ENCODE data around the gene CCDC190.

- no peak for TF ChIP-seq CTCF (IDR thresholded peaks at IDR 0.05 in 2 of 3, conservative IDR thresholded peaks at IDR 0.05 in 1 of 3; ENCODE audit: insufficient read depth in 2 of 3, low read depth in 1 of 3, low read length in 3 of 3)
- no peak for TF ChIP-seq MAFK (IDR thresholded peaks at IDR 0.05; ENCODE audit: low read length)
- TF ChIP-seq ILK (tag; IDR thresholded peaks at IDR 0.05; ENCODE audit: borderline replicate concordance, low read depth): no peak
- no peak for TF ChIP-seq PATZ1 (CRISPR knock-in tag; IDR thresholded peaks at IDR 0.05; ENCODE audit: borderline replicate concordance)
- TF ChIP-seq ZNF699 (CRISPR knock-in tag; IDR thresholded peaks at IDR 0.05; ENCODE audit: insufficient replicate concordance): no peak
- no peak for TF ChIP-seq ZNF274 (IDR thresholded peaks at IDR 0.05; ENCODE audit: borderline replicate concordance, low read depth, low read length)
- TF ChIP-seq REST (IDR thresholded peaks at IDR 0.05; ENCODE audit: borderline replicate concordance): no peak
- no peak for TF ChIP-seq REST (CRISPR knock-in tag; IDR thresholded peaks at IDR 0.05; ENCODE audit: low read depth)
- TF ChIP-seq HNRNPK (IDR thresholded peaks at IDR 0.05; ENCODE audit: low read depth, low read length, poor library complexity, severe bottlenecking): no peak
- TF ChIP-seq NFXL1 (CRISPR knock-in tag; IDR thresholded peaks at IDR 0.05): no peak
- TF ChIP-seq ZBTB43 (CRISPR knock-in tag; IDR thresholded peaks at IDR 0.05): no peak
- TF ChIP-seq NFE2 (IDR thresholded peaks at IDR 0.05; ENCODE audit: low read depth): no peak
- TF ChIP-seq HOXB6 (CRISPR knock-in tag; IDR thresholded peaks at IDR 0.05; ENCODE audit: borderline replicate concordance): no peak
Observed at GRCh38 chr1:162908780-162909179, 47.8 kb upstream of the CCDC190 start.

All from K562 (cell line).